GM23338 (cell line): ENCODE results near the gene ZNRF1.

Source experiments
- CTCF ChIP-seq, 2 experiments: fragments of 200-600 bp in 1 of 2; sonication (generic) in 1 of 2; conservative IDR thresholded peaks; 2 replicates each; pipeline versions ENCODE4 v1.5.1 to v1.6.1; 2016 to 2017; ENCODE audit warnings: antibody characterized with exemption in 2 of 2, low read depth in 2 of 2, mild to moderate bottlenecking in 2 of 2, moderate library complexity in 1 of 2
- EZH2phosphoT487 ChIP-seq: fragments of 200-600 bp; sonication (generic); IDR thresholded peaks from one replicate; pipeline ENCODE4 v1.8.1; 2018; ENCODE audit warnings: antibody characterized with exemption; ENCODE audit not compliant: unreplicated experiment

DNA sequence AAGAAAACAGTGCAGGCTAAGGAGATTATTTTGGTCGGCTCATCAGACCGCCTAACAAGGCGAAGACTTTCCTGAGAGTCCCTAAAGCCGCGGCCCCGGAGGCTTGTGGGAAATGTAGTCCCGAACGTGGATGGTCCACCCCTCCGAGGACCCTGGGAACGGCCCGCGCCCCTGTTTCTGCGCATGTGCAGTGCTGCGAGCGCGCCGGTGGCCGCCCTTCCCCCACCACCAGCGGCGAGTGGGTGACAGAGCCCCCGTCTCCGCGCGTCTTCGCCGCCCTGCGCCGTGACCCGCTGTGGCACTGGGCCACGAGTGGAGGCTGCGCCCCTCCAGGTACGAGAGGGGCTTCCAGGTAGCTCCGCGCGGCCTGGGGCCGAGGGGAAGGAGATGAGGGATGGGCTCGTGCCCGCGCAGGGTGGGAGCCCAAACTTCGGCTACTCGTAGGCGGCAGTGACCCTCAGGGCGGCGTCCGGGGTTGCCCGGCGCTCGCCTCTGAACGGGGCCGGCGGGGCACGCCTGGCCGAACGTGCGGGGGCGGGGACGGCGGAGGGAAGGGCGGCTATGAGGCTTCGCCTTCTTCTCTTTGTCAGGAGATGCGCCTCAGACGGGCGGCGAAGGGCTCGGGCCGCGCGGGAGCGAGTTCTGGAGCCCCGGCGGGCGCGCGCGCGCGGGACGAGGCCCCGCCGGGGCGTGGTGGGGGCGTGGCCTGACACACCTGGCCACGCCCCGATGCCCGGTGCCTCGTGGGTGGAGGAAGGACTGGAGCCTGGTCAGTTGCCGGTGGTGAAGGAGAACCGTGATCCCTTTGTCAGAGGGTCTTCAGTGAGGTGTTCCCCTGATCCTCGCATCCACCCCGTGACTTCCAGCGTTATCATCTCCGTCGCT lies 149.7 kb downstream of the ZNRF1 start, which contains the start of gene ZFP1:
- TF ChIP-seq CTCF (conservative IDR thresholded peaks at IDR 0.05; ENCODE audit: low read depth in 2 of 2) (no peak), EZH2phosphoT487 (no peak)
